Superior temporal gyrus (tissue), 1 donor: ENCODE measurements around the gene GULP1.
"Not testable (repeated sequence)": the region's sequence is repeated elsewhere in the genome, so short reads cannot be mapped to it uniquely, and the experiment has no call there.

Experiments
- DNase-seq: peaks from one replicate; pipeline ENCODE4 v3.0.0-alpha.2; 2016; ENCODE audit errors: extremely low spot score

Gene GULP1

GRCh38 chr2:188600536-188601210 is 309.0 kb downstream of the GULP1 start:
- no peak for DNase-seq

GRCh38 chr2:188601391-188601790 is 309.7 kb downstream of the GULP1 start:
- no peak for DNase-seq

- DNase-seq, result no peak
Observed at GRCh38 chr2:188601927-188602326, 310.3 kb downstream of the GULP1 start.

GRCh38 chr2:188604579-188604978 is 312.9 kb downstream of the GULP1 start:
- DNase-seq, result no peak

GRCh38 chr2:188605609-188606584 is 314.2 kb downstream of the GULP1 start:
- DNase-seq, result not testable (repeated sequence)

GRCh38 chr2:188606596-188606995 is 314.9 kb downstream of the GULP1 start:
- DNase-seq, result not testable (repeated sequence)

GRCh38 chr2:188607501-188607900 is 315.8 kb downstream of the GULP1 start:
- DNase-seq, result no peak

- no peak for DNase-seq
Observed at GRCh38 chr2:188609321-188610049, 317.8 kb downstream of the GULP1 start.

GRCh38 chr2:188610050-188610444 is 318.4 kb downstream of the GULP1 start:
- no peak for DNase-seq

GRCh38 chr2:188610827-188611226 is 319.2 kb downstream of the GULP1 start:
- no peak for DNase-seq

- DNase-seq, result no peak
Observed at GRCh38 chr2:188619146-188619545, 327.5 kb downstream of the GULP1 start.

GRCh38 chr2:188620916-188621315 is 329.2 kb downstream of the GULP1 start:
- no peak for DNase-seq

GRCh38 chr2:188622601-188623260 is 331.1 kb downstream of the GULP1 start:
- DNase-seq, result no peak

- DNase-seq, result no peak
Observed at GRCh38 chr2:188623995-188624643, 332.4 kb downstream of the GULP1 start.

- DNase-seq, result no peak
Observed at GRCh38 chr2:188627471-188627870, 335.8 kb downstream of the GULP1 start.

- DNase-seq, result no peak
Observed at GRCh38 chr2:188628989-188629752, 337.5 kb downstream of the GULP1 start.

- no peak for DNase-seq
Observed at GRCh38 chr2:188629753-188630527, 338.3 kb downstream of the GULP1 start.

GRCh38 chr2:188631037-188631809 is 339.5 kb downstream of the GULP1 start:
- DNase-seq, result no peak

- no peak for DNase-seq
Observed at GRCh38 chr2:188634656-188635055, 343.0 kb downstream of the GULP1 start.
